ENCODE data around the gene IMPA2.

IMPA2 gene

DNA sequence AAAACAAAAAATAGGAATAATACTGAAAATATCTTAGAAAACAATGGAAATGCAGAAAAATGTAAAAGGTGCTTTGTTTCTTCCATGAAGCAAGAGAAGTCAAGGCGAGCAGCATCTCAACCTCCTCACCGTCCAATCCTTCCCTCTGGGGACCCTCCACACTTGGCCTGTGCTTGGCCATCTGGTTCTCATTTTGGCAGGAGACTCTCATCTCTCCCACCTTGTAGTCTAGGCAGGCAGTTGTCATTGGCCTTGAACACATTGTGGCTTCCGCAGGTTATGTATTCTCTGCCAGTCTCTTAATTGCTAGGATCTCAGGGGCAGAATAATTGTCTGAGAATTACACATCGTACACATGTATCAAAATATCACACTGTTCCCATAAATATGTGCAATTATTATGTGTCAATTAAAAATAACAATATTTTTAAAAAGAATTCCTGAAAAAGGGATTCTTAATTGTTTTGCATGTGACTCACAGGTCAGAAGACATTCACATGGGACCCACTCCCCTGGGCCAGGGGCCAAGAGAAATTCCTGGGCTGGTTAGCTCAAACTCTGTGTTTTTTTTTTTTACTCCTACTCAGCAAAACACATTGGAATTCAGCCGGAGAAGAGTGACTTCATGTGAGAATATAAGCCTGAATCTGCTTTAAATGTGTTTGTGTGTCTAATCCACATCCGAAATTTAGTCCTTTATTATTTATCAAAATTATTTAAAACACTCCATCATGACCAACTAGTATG is 98.4 kb downstream of the IMPA2 start:
- DNase-seq, result no peak
